GM23338 (cell line): ENCODE data around the gene S1PR3. TPM values are rescaled to one million over a fixed set of nuclear protein-coding genes. Genes with fewer than 3 reads are reported as not detected.

Source experiments
- ATAC-seq: fragments of 200-7000 bp; cut with Tn5 transposase; 3 replicates; pipeline ENCODE4 v1.9.1; 2020
- DNase-seq: peaks from one replicate; pipeline ENCODE4 v3.0.0-alpha.2; 2015; ENCODE audit warnings: low spot score
- H2AFZ ChIP-seq: fragments of 200-600 bp; sonication (generic); 2 replicates; pipeline ENCODE4 v1.8.0; 2016; ENCODE audit warnings: antibody characterized with exemption, mild to moderate bottlenecking, moderate library complexity
- H3F3A ChIP-seq: fragments of 200-600 bp; sonication (generic); replicated peaks from 2 replicates; pipeline ENCODE4 v1.8.0; 2017; ENCODE audit warnings: antibody characterized with exemption, mixed run types, low read depth
- H3K27ac ChIP-seq: fragments of 200-600 bp; sonication (generic); 2 replicates; pipeline ENCODE4 v1.6.1; 2016; ENCODE audit warnings: low read depth
- H3K27me3 ChIP-seq: fragments of 200-600 bp; sonication (generic); 2 replicates; pipeline ENCODE4 v1.8.0; 2016; ENCODE audit warnings: mild to moderate bottlenecking, mixed run types, moderate library complexity; ENCODE audit not compliant: insufficient read depth
- H3K36me3 ChIP-seq: fragments of 200-600 bp; sonication (generic); 2 replicates; pipeline ENCODE4 v1.8.0; 2016; ENCODE audit warnings: mild to moderate bottlenecking; ENCODE audit not compliant: insufficient read depth
- H3K4me1 ChIP-seq: fragments of 200-600 bp; sonication (generic); 2 replicates; pipeline ENCODE4 v1.8.0; 2016; ENCODE audit warnings: mild to moderate bottlenecking, moderate library complexity; ENCODE audit not compliant: insufficient read depth
- H3K4me2 ChIP-seq: fragments of 200-600 bp; sonication (generic); 2 replicates; pipeline ENCODE4 v1.7.1; 2017; ENCODE audit warnings: mixed run types
- H3K4me3 ChIP-seq: fragments of 200-600 bp; sonication (generic); 2 replicates; pipeline ENCODE4 v1.6.1; 2016; ENCODE audit warnings: mixed run types
- H3K79me2 ChIP-seq: fragments of 200-600 bp; sonication (generic); replicated peaks from 2 replicates; pipeline ENCODE4 v1.8.0; 2017; ENCODE audit warnings: mild to moderate bottlenecking; ENCODE audit not compliant: insufficient read depth
- H3K9me2 ChIP-seq: fragments of 200-600 bp; sonication (generic); 2 replicates; pipeline ENCODE4 v1.8.0; 2017; ENCODE audit not compliant: insufficient read depth
- H4K20me1 ChIP-seq: fragments of 200-600 bp; sonication (generic); replicated peaks from 2 replicates; pipeline ENCODE4 v1.8.0; 2017; ENCODE audit warnings: mild to moderate bottlenecking; ENCODE audit not compliant: insufficient read depth
- H3K27ac Mint-ChIP-seq: 2 replicates; pipeline ENCODE4 v1.8.0; 2020; ENCODE audit warnings: inconsistent platforms, mild to moderate bottlenecking, moderate library complexity, mixed read lengths
- H3K27me3 Mint-ChIP-seq: 3 replicates; pipeline ENCODE4 v1.8.0; 2022; ENCODE audit warnings: low read depth, mild to moderate bottlenecking, moderate library complexity, mixed read lengths, inconsistent platforms; ENCODE audit not compliant: insufficient read depth, poor library complexity
- H3K36me3 Mint-ChIP-seq: 3 replicates; pipeline ENCODE4 v1.8.0; 2021; ENCODE audit warnings: low read depth, mild to moderate bottlenecking, inconsistent platforms, moderate library complexity, mixed read lengths
- H3K4me1 Mint-ChIP-seq: 3 replicates; pipeline ENCODE4 v1.8.0; 2020; ENCODE audit warnings: mild to moderate bottlenecking, inconsistent platforms, mixed read lengths
- H3K4me3 Mint-ChIP-seq: 3 replicates; pipeline ENCODE4 v1.8.0; 2021; ENCODE audit warnings: moderate library complexity, mild to moderate bottlenecking, inconsistent platforms, mixed read lengths
- H3K9me3 Mint-ChIP-seq: 3 replicates; pipeline ENCODE4 v1.8.0; 2020; ENCODE audit warnings: moderate library complexity, mild to moderate bottlenecking, inconsistent platforms, mixed read lengths
- CREB1 ChIP-seq: fragments of 250-450 bp; sonication (Bioruptor Pico); IDR thresholded peaks from 2 replicates; pipeline ENCODE4 v1.5.0; 2020; ENCODE audit warnings: low read depth, mild to moderate bottlenecking, moderate library complexity
- CTCF ChIP-seq, 2 experiments: fragments of 200-600 bp in 1 of 2; sonication (generic) in 1 of 2; conservative IDR thresholded peaks; 2 replicates each; pipeline versions ENCODE4 v1.5.1 to v1.6.1; 2016 to 2017; ENCODE audit warnings: antibody characterized with exemption in 2 of 2, low read depth in 2 of 2, mild to moderate bottlenecking in 2 of 2, moderate library complexity in 1 of 2
- ETS1 ChIP-seq: IDR thresholded peaks from 2 replicates; pipeline ENCODE4 v1.6.1; 2016; ENCODE audit warnings: antibody characterized with exemption
- EZH2 ChIP-seq: fragments of 200-600 bp; sonication (generic); IDR thresholded peaks from one replicate; pipeline ENCODE4 v1.8.0; 2017; ENCODE audit warnings: antibody characterized with exemption, mild to moderate bottlenecking, low read depth; ENCODE audit not compliant: unreplicated experiment
- EZH2phosphoT487 ChIP-seq: fragments of 200-600 bp; sonication (generic); IDR thresholded peaks from one replicate; pipeline ENCODE4 v1.8.1; 2018; ENCODE audit warnings: antibody characterized with exemption; ENCODE audit not compliant: unreplicated experiment
- NANOG ChIP-seq: IDR thresholded peaks from 2 replicates; pipeline ENCODE4 v1.6.1; 2016; ENCODE audit warnings: antibody characterized with exemption, borderline replicate concordance
- POLR2AphosphoS5 ChIP-seq: IDR thresholded peaks from 2 replicates; pipeline ENCODE4 v1.6.1; 2016; ENCODE audit warnings: antibody characterized with exemption, low read depth
- REST ChIP-seq: IDR thresholded peaks from one replicate; pipeline ENCODE4 v1.6.1; 2018; ENCODE audit warnings: antibody characterized with exemption; ENCODE audit not compliant: unreplicated experiment
- STAT1 ChIP-seq: IDR thresholded peaks from one replicate; pipeline ENCODE4 v1.6.1; 2016; ENCODE audit warnings: antibody characterized with exemption; ENCODE audit not compliant: unreplicated experiment
- ZNF462 ChIP-seq: fragments of 250-450 bp; sonication (Bioruptor Pico); IDR thresholded peaks from 2 replicates; pipeline ENCODE4 v1.5.0; 2020; ENCODE audit warnings: mild to moderate bottlenecking, moderate library complexity
- polyA plus RNA-seq: library from polyadenylated mRNA; unstranded; fragments of >200 nt; fragmentation: Nextera tagmentation; extraction: Ambion mirVana; gene quantifications from 2 replicates; pipeline ENCODE4 v1.2.1, GENCODE V29; 2016
- total RNA-seq: library from RNA; depleted of rRNA; stranded (reverse); fragments of >200 nt; shearing (Covaris generic); gene quantifications from 2 replicates; pipeline ENCODE4 v1.2.3, GENCODE V29; 2014

S1PR3 gene
- total and polyA plus RNA-seq, 2 experiments from 2014 or later = 2.1 to 7.6 TPM

- TF ChIP-seq REST (no peak), POLR2AphosphoS5 (no peak), EZH2phosphoT487 (no peak), ETS1 (no peak), CTCF (conservative IDR thresholded peaks at IDR 0.05; ENCODE audit: low read depth in 2 of 2) (no peak), STAT1 (no peak)
Measured at GRCh38 chr9:89015336-89015735, 24.1 kb downstream of the S1PR3 start (continued).

- Histone ChIP-seq H2AFZ (no peak overlapping the region), H3K27ac (no peak overlapping the region), H3K9me2 (peaks cover 9% of the 10 kb centered on the region; the same call in 1 of the 2 replicates), H3K36me3 (no peaks in the 10 kb centered on the region), H3K4me3 (no peak overlapping the region), H3K4me1 (0 out of 2 replicates have a peak, but pooled peaks cover 6% of the 10 kb centered on the region), H3F3A (no peaks in the 10 kb centered on the region), H3K27me3 (no peaks in the 10 kb centered on the region), H3K4me2 (no peak overlapping the region), H4K20me1 (no peaks in the 10 kb centered on the region), H3K79me2 (no peaks in the 10 kb centered on the region)
- H3K27ac Mint-ChIP-seq = no peak overlapping the region; the same call in 1 of the 2 replicates
- peaks cover 12% of the 10 kb centered on the region for H3K36me3 Mint-ChIP-seq
- DNase-seq (no peak), ATAC-seq (no peak)
- H3K4me1 Mint-ChIP-seq = peaks cover 17% of the 10 kb centered on the region
- peaks cover 10% of the 10 kb centered on the region for H3K27me3 Mint-ChIP-seq
- H3K4me3 Mint-ChIP-seq = no peak overlapping the region
- H3K9me3 Mint-ChIP-seq = peaks cover 9% of the 10 kb centered on the region
- no peak for TF ChIP-seq EZH2
- TF ChIP-seq STAT1 = no peak
- TF ChIP-seq EZH2phosphoT487 = no peak
- no peak for TF ChIP-seq CREB1 (CRISPR knock-in tag)
- TF ChIP-seq ZNF462 (CRISPR knock-in tag) = no peak
- no peak for TF ChIP-seq NANOG
- no peak for TF ChIP-seq ETS1
Measured at GRCh38 chr9:89020754-89021153, 29.5 kb downstream of the S1PR3 start.
